Measurements from ENCODE around the gene NFS1.

Gene NFS1

DNA sequence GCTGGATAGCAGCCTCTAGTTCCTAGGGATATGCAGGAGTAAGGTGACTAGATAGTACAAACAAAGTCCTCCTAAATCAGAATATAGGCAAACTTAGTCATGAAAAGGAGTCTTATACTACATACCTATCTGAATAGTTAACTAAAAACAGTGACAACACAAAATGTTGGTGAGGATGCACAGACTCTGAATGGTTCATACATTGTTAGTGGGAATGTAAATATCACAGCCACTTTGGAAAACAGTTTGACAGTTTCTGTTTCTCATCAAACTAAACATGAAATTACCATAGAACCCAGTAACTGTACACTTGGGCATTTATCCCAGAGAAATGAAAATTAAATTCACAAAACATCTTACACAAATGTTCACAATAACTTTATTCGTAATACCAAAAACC, 17.2 kb downstream of the NFS1 start:
- TF ChIP-seq, protein P1, sequence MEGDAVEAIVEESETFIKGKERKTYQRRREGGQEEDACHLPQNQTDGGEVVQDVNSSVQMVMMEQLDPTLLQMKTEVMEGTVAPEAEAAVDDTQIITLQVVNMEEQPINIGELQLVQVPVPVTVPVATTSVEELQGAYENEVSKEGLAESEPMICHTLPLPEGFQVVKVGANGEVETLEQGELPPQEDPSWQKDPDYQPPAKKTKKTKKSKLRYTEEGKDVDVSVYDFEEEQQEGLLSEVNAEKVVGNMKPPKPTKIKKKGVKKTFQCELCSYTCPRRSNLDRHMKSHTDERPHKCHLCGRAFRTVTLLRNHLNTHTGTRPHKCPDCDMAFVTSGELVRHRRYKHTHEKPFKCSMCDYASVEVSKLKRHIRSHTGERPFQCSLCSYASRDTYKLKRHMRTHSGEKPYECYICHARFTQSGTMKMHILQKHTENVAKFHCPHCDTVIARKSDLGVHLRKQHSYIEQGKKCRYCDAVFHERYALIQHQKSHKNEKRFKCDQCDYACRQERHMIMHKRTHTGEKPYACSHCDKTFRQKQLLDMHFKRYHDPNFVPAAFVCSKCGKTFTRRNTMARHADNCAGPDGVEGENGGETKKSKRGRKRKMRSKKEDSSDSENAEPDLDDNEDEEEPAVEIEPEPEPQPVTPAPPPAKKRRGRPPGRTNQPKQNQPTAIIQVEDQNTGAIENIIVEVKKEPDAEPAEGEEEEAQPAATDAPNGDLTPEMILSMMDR (IDR thresholded peaks at IDR 0.05; ENCODE audit: insufficient read depth, low read length, poor library complexity, severe bottlenecking) = no peak
- DNase-seq (ENCODE audit: extremely low read depth, insufficient read length) = no peak
- Histone ChIP-seq H3K27me3 (replicated peaks; ENCODE audit: control insufficient read depth, insufficient read depth, low read length) (no peaks in the 10 kb centered on the region), H3K4me3 (replicated peaks; ENCODE audit: low read depth, low read length) (no peak overlapping the region), H3K36me3 (ENCODE audit: control insufficient read depth, insufficient read depth, low read length) (no peaks in the 10 kb centered on the region; the same call in none of the 2 replicates)

DNA sequence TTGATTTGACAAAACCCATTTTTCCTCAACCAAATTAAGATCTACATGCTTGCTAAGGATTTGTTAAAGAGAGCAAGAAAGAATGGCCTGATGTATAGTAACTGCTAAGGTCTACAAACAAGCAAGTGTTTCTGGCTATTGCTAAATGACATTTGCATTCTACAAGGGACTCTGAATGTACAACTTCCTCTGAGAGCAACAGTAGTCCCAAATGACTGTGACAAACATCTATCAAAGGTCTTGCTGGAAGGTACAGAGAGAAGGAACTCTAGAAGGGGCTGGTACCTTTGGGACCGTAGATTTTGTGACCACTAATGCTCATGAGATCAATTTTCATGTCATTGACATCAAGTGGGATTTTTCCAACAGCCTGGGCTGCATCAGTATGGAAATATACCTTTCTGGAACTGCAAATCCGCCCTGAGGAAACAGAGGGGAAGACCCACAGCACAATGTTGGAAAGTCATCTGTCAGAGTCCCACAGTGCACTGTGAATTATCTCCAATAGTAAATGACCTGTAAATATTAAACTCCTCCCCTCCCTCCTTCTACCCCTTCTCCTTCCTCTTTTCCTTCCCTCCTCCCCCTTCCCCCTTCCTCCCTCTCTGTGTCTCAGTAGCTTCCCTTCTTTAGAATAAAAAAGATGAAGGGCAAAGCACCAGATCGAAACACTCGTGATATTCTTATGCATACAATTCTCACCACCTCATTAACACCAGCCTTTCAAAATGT, 18.5 kb downstream of the NFS1 start:
- Histone ChIP-seq H3K4me3 (replicated peaks; ENCODE audit: low read depth, low read length) (no peak overlapping the region), H3K27me3 (replicated peaks; ENCODE audit: control insufficient read depth, insufficient read depth, low read length) (no peaks in the 10 kb centered on the region), H3K36me3 (ENCODE audit: control insufficient read depth, insufficient read depth, low read length) (no peaks in the 10 kb centered on the region; the same call in none of the 2 replicates)
- TF ChIP-seq, protein P1 (IDR thresholded peaks at IDR 0.05; ENCODE audit: insufficient read depth, low read length, poor library complexity, severe bottlenecking) = no peak
- no peak for DNase-seq (ENCODE audit: extremely low read depth, insufficient read length)

DNA sequence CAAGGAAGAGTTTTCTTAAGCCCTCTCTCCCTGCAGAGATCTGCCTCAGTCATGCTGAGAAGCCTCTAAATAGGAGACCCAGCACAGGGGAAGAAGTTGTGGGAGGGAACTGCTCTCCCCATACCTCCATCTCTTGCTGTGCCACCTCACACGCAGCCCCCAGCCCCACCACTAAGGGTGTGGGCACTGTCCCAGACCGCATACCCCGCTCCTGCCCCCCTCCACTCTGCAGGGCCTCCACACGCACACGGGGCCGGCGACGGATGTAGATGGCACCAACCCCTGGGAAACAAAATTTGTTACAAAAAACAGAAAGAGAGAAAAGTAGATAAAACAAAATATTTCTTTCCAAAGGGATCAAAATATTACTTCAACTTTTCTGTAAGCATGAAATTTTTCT, 24.2 kb downstream of the NFS1 start:
- H3K36me3 ChIP-seq (ENCODE audit: control insufficient read depth, insufficient read depth, low read length) = peaks cover 6% of the 10 kb centered on the region
- no peaks in the 10 kb centered on the region for H3K27me3 ChIP-seq (replicated peaks; ENCODE audit: control insufficient read depth, insufficient read depth, low read length)
- H3K4me3 ChIP-seq (replicated peaks; ENCODE audit: low read depth, low read length) = no peak overlapping the region
- TF ChIP-seq, protein P1 (IDR thresholded peaks at IDR 0.05; ENCODE audit: insufficient read depth, low read length, poor library complexity, severe bottlenecking) = no peak
- no peak for DNase-seq (ENCODE audit: extremely low read depth, insufficient read length)

DNA sequence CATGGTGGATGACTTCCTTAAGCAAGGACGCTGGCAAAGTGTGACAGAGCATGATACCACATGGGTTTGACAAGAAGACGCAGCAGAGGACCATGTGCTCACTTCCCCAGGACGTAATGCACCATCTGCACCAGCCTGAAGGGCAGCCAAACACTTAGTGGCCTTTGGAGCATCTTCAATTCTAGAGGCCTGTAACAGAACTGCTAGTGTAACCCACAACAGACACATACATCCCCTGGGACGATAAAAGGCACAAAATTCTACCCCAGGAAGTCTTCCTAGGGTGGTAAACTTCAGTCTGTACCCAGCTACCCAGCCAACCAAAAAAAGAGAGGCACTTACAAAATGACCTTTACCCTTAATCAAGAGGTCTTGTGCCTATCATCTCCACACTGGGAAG, 25.3 kb downstream of the NFS1 start:
- Histone ChIP-seq H3K36me3 (ENCODE audit: control insufficient read depth, insufficient read depth, low read length) (peaks cover 12% of the 10 kb centered on the region), H3K4me3 (replicated peaks; ENCODE audit: low read depth, low read length) (no peak overlapping the region), H3K27me3 (replicated peaks; ENCODE audit: control insufficient read depth, insufficient read depth, low read length) (no peaks in the 10 kb centered on the region)
- TF ChIP-seq, protein P1 (IDR thresholded peaks at IDR 0.05; ENCODE audit: insufficient read depth, low read length, poor library complexity, severe bottlenecking) = no peak
- no peak for DNase-seq (ENCODE audit: extremely low read depth, insufficient read length)

DNA sequence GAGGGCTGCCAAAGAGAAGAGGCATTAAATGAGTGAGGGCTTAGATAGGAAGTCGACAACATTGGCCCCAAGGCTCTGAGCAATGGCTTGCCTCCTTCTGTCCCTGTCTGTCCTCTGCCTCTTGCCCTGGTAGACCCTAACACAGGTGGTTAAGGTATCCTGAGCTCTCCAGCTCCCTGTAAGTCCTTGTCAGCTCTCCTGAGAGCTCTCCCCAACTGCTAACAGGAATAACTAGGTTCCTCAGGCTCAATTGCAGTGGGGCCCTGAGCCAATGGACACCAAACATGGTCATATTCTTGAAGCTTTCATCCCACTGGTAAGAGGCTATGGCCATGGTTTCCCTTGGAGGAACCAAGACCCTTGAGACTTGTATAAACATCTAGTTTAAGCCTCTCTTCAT, 29.5 kb downstream of the NFS1 start:
- TF ChIP-seq, protein P1 (IDR thresholded peaks at IDR 0.05; ENCODE audit: insufficient read depth, low read length, poor library complexity, severe bottlenecking) = no peak
- no peak overlapping the region for H3K4me3 ChIP-seq (replicated peaks; ENCODE audit: low read depth, low read length)
- H3K36me3 ChIP-seq (ENCODE audit: control insufficient read depth, insufficient read depth, low read length) = peaks cover 10% of the 10 kb centered on the region
- DNase-seq (ENCODE audit: extremely low read depth, insufficient read length) = no peak
- no peaks in the 10 kb centered on the region for H3K27me3 ChIP-seq (replicated peaks; ENCODE audit: control insufficient read depth, insufficient read depth, low read length)
